Fibroblast of the aortic adventitia (primary cell): Measurements from ENCODE around the gene PLEKHA1. TPM values are rescaled to one million over a fixed set of nuclear protein-coding genes. Genes with fewer than 3 reads are reported as not detected.

ENCODE experiments used
- DNase-seq: peaks from one replicate; pipeline ENCODE4 v3.0.0-alpha.2; 2010; ENCODE audit warnings: low read depth
- H3K4me3 ChIP-seq: 2 replicates; pipeline ENCODE4 v1.5.1; 2011; ENCODE audit warnings: low read depth, mild to moderate bottlenecking, control low read depth, low read length, moderate library complexity
- CTCF ChIP-seq: IDR thresholded peaks from 2 replicates; pipeline ENCODE4 v1.5.1; 2011; ENCODE audit warnings: mild to moderate bottlenecking, low read length, control low read depth, inconsistent platforms; ENCODE audit not compliant: insufficient read depth
- total RNA-seq: library from RNA; depleted of rRNA; stranded (reverse); fragments of >200 nt; gene quantifications from 2 replicates; pipeline ENCODE4 v1.2.3, GENCODE V29; 2012; ENCODE audit warnings: low replicate concordance

The PLEKHA1 gene
- total RNA-seq, 1 donor: 29.8 TPM

GRCh38 chr10:122426829-122427228 lies 52.3 kb downstream of the PLEKHA1 start:
- DNase-seq: no peak
- no peak for TF ChIP-seq CTCF
- no peak overlapping the region for H3K4me3 ChIP-seq

- no peak for TF ChIP-seq CTCF
- no peak for DNase-seq
- no peak overlapping the region for H3K4me3 ChIP-seq
These were observed 52.8 kb downstream of the PLEKHA1 start for GRCh38 chr10:122427280-122427679.

GRCh38 chr10:122435212-122435827 lies 60.8 kb downstream of the PLEKHA1 start:
- no peak overlapping the region for H3K4me3 ChIP-seq
- TF ChIP-seq CTCF: peak; percentile 38
- DNase-seq: peak; percentile 75

GRCh38 chr10:122441961-122442360 lies 67.5 kb downstream of the PLEKHA1 start:
- TF ChIP-seq CTCF: no peak
- DNase-seq: peak; percentile 49
- no peak overlapping the region for H3K4me3 ChIP-seq

- no peak for DNase-seq
These were observed 71.0 kb downstream of the PLEKHA1 start for GRCh38 chr10:122445469-122445868.

GRCh38 chr10:122445904-122446303 lies 71.4 kb downstream of the PLEKHA1 start:
- no peak for DNase-seq
- TF ChIP-seq CTCF: no peak

More at GRCh38 chr10:122445469-122445868, 71.0 kb downstream of the PLEKHA1 start:
- TF ChIP-seq CTCF: no peak
- H3K4me3 ChIP-seq: no peak overlapping the region

More at GRCh38 chr10:122445904-122446303, 71.4 kb downstream of the PLEKHA1 start:
- no peak overlapping the region for H3K4me3 ChIP-seq
